Erythroblast (primary cell): ENCODE measurements around the gene TDP1.
"Not testable (repeated sequence)": the region's sequence is repeated elsewhere in the genome, so short reads cannot be mapped to it uniquely, and the experiment has no call there.

Experiments
- DNase-seq, 2 experiments: peaks; one replicate each; lab custom pipeline; 2025; lab: John Stamatoyannopoulos, UW
- GATA1 ChIP-seq: IDR thresholded peaks from 2 replicates; pipeline ENCODE4 v1.6.1; 2011; ENCODE audit warnings: low read depth, mild to moderate bottlenecking, control low read depth, low read length, moderate library complexity
- POLR2A ChIP-seq: IDR thresholded peaks from 2 replicates; pipeline ENCODE4 v1.6.1; 2011; ENCODE audit warnings: mild to moderate bottlenecking, low read length

Gene TDP1

GRCh38 chr14:90060965-90061684 lies 105.4 kb downstream of the TDP1 start:
- DNase-seq: peak; percentile 21 to 28
- TF ChIP-seq GATA1 (no peak), POLR2A (no peak)

- DNase-seq: peak in 1 of 2 experiments; percentile 13
- TF ChIP-seq GATA1: no peak
- no peak for TF ChIP-seq POLR2A
Measured at GRCh38 chr14:90061685-90062126, 106.0 kb downstream of the TDP1 start, which contains the start of gene KCNK13. KCNK13 (plus strand) TSS chr14:90061994; CDS start chr14:90062206, 212 bp downstream.

GRCh38 chr14:90062127-90062794 lies 106.5 kb downstream of the TDP1 start:
- TF ChIP-seq POLR2A (no peak), GATA1 (no peak)
- no peak for DNase-seq

- no peak for DNase-seq
- TF ChIP-seq GATA1 (no peak), POLR2A (no peak)
Measured at GRCh38 chr14:90062822-90063539, 107.3 kb downstream of the TDP1 start.

- DNase-seq: no peak
- TF ChIP-seq POLR2A (no peak), GATA1 (no peak)
Measured at GRCh38 chr14:90072350-90072749, 116.6 kb downstream of the TDP1 start.

GRCh38 chr14:90079576-90079975 lies 123.8 kb downstream of the TDP1 start:
- TF ChIP-seq GATA1 (no peak), POLR2A (no peak)
- DNase-seq: no peak

GRCh38 chr14:90087433-90087832 lies 131.7 kb downstream of the TDP1 start:
- DNase-seq: no peak
- TF ChIP-seq GATA1: no peak
- no peak for TF ChIP-seq POLR2A

- DNase-seq: no peak
- TF ChIP-seq POLR2A (no peak), GATA1 (no peak)
Measured at GRCh38 chr14:90088176-90088575, 132.4 kb downstream of the TDP1 start.

- not testable (repeated sequence) for DNase-seq
Measured at GRCh38 chr14:90089486-90089885, 133.8 kb downstream of the TDP1 start.

- DNase-seq: no peak
- TF ChIP-seq GATA1 (no peak), POLR2A (no peak)
Measured at GRCh38 chr14:90091393-90091792, 135.7 kb downstream of the TDP1 start.

- TF ChIP-seq GATA1 (no peak), POLR2A (no peak)
- no peak for DNase-seq
Measured at GRCh38 chr14:90093942-90094595, 138.3 kb downstream of the TDP1 start.
